ENCODE results near the gene SAMHD1.
A peak's percentile ranks its signal among the peaks of the same experiment; 100 is the strongest.
"Not testable (repeated sequence)": the region's sequence is repeated elsewhere in the genome, so short reads cannot be mapped to it uniquely, and the experiment has no call there.

SAMHD1 gene

GRCh38 chr20:36951198-36951978 lies at the start of gene SAMHD1:
TSS of gene SAMHD1 (minus strand) at chr20:36951708. CDS start at chr20:36951643, 65 bp downstream.
- peak; percentile 99 for DNase-seq (ENCODE audit: low spot score)

- DNase-seq (ENCODE audit: low spot score), result not testable (repeated sequence)
Measured at GRCh38 chr20:37000171-37000570, 48.7 kb upstream of the SAMHD1 start.

- no peak for DNase-seq (ENCODE audit: low spot score)
Measured at GRCh38 chr20:36998652-36999051, 47.1 kb upstream of the SAMHD1 start.

GRCh38 chr20:36997121-36997520 lies 45.6 kb upstream of the SAMHD1 start:
- DNase-seq (ENCODE audit: low spot score), result no peak

GRCh38 chr20:36994221-36994620 lies 42.7 kb upstream of the SAMHD1 start:
- DNase-seq (ENCODE audit: low spot score), result not testable (repeated sequence)

GRCh38 chr20:36992802-36993334 lies 41.4 kb upstream of the SAMHD1 start:
- no peak for DNase-seq (ENCODE audit: low spot score)

- no peak for DNase-seq (ENCODE audit: low spot score)
Measured at GRCh38 chr20:36991703-36992102, 40.2 kb upstream of the SAMHD1 start.

GRCh38 chr20:36989797-36990196 lies 38.3 kb upstream of the SAMHD1 start:
- DNase-seq (ENCODE audit: low spot score), result no peak

- no peak for DNase-seq (ENCODE audit: low spot score)
Measured at GRCh38 chr20:36988494-36988966, 37.0 kb upstream of the SAMHD1 start.

- DNase-seq (ENCODE audit: low spot score), result no peak
Measured at GRCh38 chr20:36984257-36984638, 32.7 kb upstream of the SAMHD1 start.

- no peak for DNase-seq (ENCODE audit: low spot score)
Measured at GRCh38 chr20:36975099-36975818, 23.8 kb upstream of the SAMHD1 start.

GRCh38 chr20:36974660-36975059 lies 23.2 kb upstream of the SAMHD1 start:
- no peak for DNase-seq (ENCODE audit: low spot score)

- no peak for DNase-seq (ENCODE audit: low spot score)
Measured at GRCh38 chr20:36971103-36971502, 19.6 kb upstream of the SAMHD1 start.

GRCh38 chr20:36969478-36970186 lies 18.1 kb upstream of the SAMHD1 start:
- DNase-seq (ENCODE audit: low spot score), result no peak

GRCh38 chr20:36969051-36969450 lies 17.5 kb upstream of the SAMHD1 start:
- no peak for DNase-seq (ENCODE audit: low spot score)

GRCh38 chr20:36967636-36968035 lies 16.1 kb upstream of the SAMHD1 start:
- DNase-seq (ENCODE audit: low spot score), result no peak

GRCh38 chr20:36966965-36967364 lies 15.5 kb upstream of the SAMHD1 start:
- DNase-seq (ENCODE audit: low spot score), result not testable (repeated sequence)

- not testable (repeated sequence) for DNase-seq (ENCODE audit: low spot score)
Measured at GRCh38 chr20:36962354-36962941, 10.9 kb upstream of the SAMHD1 start.

- DNase-seq (ENCODE audit: low spot score), result no peak
Measured at GRCh38 chr20:36959242-36959641, 7.7 kb upstream of the SAMHD1 start.

- no peak for DNase-seq (ENCODE audit: low spot score)
Measured at GRCh38 chr20:36957875-36958667, 6.6 kb upstream of the SAMHD1 start.

- no peak for DNase-seq (ENCODE audit: low spot score)
Measured at GRCh38 chr20:36956674-36957073, 5.2 kb upstream of the SAMHD1 start.
